ENCODE measurements around the gene CIB2.

Gene CIB2

DNA sequence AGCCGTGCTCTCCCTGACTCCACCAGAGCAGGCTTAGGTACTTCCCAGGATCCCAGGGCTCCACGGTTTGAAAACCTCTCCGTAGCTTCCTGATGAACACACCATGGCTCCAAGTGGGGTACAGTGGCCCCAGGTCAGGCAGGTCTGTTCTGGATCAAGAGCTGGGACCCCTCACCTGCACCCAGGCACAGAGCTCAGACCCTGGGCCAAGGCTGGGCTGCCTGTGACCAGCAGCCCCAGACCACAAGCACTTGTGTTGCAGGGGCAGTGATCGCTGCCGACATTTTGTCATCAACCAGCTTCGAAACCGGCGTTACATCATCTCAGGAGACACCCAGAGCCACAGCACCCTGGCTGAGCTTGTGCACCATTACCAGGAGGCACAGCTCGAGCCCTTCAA, 33.6 kb downstream of the CIB2 start:
- Histone ChIP-seq H3K27ac (ENCODE audit: low read length) (no peak overlapping the region), H3K36me3 (ENCODE audit: control insufficient read depth in 2 of 2, insufficient read depth in 2 of 2, low read length in 2 of 2) (no peaks in the 10 kb centered on the region), H3K9ac (ENCODE audit: low read length in 2 of 2) (no peak overlapping the region), H3K4me1 (ENCODE audit: control insufficient read depth, insufficient read depth, low read length) (peaks cover 17% of the 10 kb centered on the region), H3K27me3 (ENCODE audit: control insufficient read depth in 1 of 2, insufficient read depth in 2 of 2, low read length in 2 of 2) (no peaks in the 10 kb centered on the region), H3K9me3 (ENCODE audit: control insufficient read depth in 2 of 2, low read length in 2 of 2) (no peaks in the 10 kb centered on the region), H3K4me3 (ENCODE audit: low read length in 2 of 2) (no peak overlapping the region)

DNA sequence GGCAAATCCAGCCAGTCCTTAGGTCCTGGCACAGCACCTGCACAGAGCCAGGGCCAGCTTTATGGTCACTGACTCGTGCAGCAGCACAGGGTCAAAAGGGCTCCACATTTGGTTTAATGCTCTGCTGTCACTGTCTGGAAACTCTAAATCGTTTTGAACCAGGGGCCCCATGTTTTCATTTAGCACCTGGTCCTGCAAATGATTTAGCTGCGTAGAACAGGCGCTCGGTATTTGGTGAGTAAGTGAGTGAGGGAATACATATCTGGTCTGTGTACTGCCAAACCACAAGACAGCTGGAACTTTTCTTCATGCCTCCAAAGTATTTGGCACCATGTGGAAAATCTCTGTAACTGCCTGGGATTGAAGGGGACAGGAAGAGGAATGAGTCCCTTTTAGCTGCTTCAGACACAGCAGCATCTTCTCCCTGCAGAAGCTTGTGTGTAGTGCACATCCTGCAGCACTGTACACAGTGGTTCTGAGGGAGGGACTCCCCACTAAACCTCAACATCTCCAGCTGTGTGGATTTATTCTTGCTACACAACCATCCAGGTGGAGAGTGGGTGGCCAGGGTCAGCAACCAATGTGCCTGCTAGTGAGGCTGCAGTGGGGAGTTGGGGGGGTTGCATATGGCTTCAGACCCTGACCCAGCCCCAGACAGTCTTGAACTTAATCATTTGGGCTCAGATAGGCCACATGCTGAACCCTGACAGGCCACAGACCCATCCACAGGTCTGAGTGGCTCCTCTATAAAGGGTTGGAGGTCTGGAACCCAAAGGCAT, 37.8 kb downstream of the CIB2 start:
- H3K4me3 ChIP-seq (ENCODE audit: low read length in 2 of 2), result no peak overlapping the region
- no peaks in the 10 kb centered on the region for H3K9me3 ChIP-seq (ENCODE audit: control insufficient read depth in 2 of 2, low read length in 2 of 2)
- H3K27me3 ChIP-seq (ENCODE audit: control insufficient read depth in 1 of 2, insufficient read depth in 2 of 2, low read length in 2 of 2), result no peaks in the 10 kb centered on the region
- peaks cover 25% of the 10 kb centered on the region for H3K4me1 ChIP-seq (ENCODE audit: control insufficient read depth, insufficient read depth, low read length)
- H3K27ac ChIP-seq (ENCODE audit: low read length), result no peak overlapping the region
- H3K9ac ChIP-seq (ENCODE audit: low read length in 2 of 2), result no peak overlapping the region
- no peaks in the 10 kb centered on the region for H3K36me3 ChIP-seq (ENCODE audit: control insufficient read depth in 2 of 2, insufficient read depth in 2 of 2, low read length in 2 of 2)

DNA sequence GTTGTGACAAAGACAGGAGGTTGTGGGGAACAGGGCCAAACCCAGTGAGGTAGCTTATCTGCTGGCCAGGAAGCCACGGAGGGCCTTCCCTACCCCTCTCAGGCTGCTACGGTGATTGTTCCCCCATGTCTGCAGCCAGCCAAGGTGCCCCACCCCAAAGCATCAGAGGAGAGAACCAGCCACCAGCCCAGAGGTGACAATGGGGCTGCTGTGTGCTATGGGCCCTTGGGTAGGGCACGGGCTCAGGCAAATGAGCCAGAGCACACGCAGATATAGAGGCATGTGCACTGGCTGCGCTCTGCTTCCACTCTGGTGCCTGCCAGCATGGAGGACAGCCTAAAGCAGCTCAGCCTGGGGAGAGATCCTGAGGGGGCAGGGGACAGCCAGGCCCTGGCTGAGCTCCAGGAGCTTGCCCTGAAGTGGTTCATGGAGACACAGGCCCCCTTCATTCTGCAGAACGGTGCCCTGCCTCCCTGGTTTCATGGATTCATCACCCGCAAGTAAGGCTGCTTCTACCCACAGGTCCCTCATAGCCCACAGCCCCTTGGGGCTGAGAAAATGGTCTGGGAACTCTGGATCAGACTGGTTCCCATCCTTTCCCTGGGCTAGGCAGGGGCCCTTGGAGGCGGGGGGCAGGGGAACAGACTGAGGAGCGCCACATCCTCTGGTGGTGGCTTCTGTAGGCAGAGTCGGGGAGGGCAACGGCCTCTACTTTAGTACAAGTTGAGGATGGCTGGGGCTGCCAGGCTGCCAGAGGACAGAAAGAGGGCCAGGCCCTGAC, 38.8 kb downstream of the CIB2 start, which contains the start of gene SH2D7:
Gene SH2D7 (plus strand): TSS at position 301 of the 781 bp plus-strand sequence. CDS start 24 bp downstream, at position 325.
- no peaks in the 10 kb centered on the region for H3K36me3 ChIP-seq (ENCODE audit: control insufficient read depth in 2 of 2, insufficient read depth in 2 of 2, low read length in 2 of 2)
- no peaks in the 10 kb centered on the region for H3K9me3 ChIP-seq (ENCODE audit: control insufficient read depth in 2 of 2, low read length in 2 of 2)
- no peaks in the 10 kb centered on the region for H3K27me3 ChIP-seq (ENCODE audit: control insufficient read depth in 1 of 2, insufficient read depth in 2 of 2, low read length in 2 of 2)
- H3K4me3 ChIP-seq (ENCODE audit: low read length in 2 of 2), result no peak within 1 kb of the TSS
- peaks cover 25% of the 10 kb centered on the region for H3K4me1 ChIP-seq (ENCODE audit: control insufficient read depth, insufficient read depth, low read length)
- no peak within 1 kb of the TSS for H3K27ac ChIP-seq (ENCODE audit: low read length)
- no peak within 1 kb of the TSS for H3K9ac ChIP-seq (ENCODE audit: low read length in 2 of 2)

DNA sequence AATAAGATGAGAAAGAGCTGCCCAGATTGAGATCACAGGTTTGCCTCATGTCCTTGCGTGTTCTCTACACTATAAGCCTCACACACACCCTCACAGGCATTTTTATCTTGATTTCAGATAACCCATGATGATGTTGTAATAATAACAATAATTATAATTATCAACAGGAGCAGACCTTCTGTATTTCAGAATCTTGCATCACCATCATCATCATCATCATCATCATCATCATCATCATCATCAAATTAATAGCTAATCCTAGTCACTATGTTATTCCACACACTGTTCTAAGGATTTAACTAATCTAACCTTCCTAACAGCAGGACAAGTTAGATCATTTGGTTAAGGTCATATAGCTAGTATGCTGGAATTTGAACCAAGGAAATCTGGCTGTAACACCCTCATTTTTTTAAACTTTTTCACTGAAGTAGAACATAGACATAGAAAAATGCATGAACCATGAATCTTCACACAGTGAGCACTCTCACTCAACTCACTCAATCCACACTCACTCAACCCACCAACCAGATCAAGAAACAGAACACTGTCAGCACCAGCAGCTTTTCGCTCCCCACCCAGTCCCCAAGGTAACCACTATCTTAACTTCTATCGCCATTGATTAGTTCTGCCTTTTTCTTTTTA, 40.7 kb downstream of the CIB2 start:
- Histone ChIP-seq H3K9ac (ENCODE audit: low read length in 2 of 2) (no peak overlapping the region), H3K36me3 (ENCODE audit: control insufficient read depth in 2 of 2, insufficient read depth in 2 of 2, low read length in 2 of 2) (no peaks in the 10 kb centered on the region), H3K4me3 (ENCODE audit: low read length in 2 of 2) (no peak overlapping the region), H3K27ac (ENCODE audit: low read length) (no peak overlapping the region), H3K27me3 (ENCODE audit: control insufficient read depth in 1 of 2, insufficient read depth in 2 of 2, low read length in 2 of 2) (no peaks in the 10 kb centered on the region), H3K9me3 (ENCODE audit: control insufficient read depth in 2 of 2, low read length in 2 of 2) (no peaks in the 10 kb centered on the region), H3K4me1 (ENCODE audit: control insufficient read depth, insufficient read depth, low read length) (peaks cover 25% of the 10 kb centered on the region)

DNA sequence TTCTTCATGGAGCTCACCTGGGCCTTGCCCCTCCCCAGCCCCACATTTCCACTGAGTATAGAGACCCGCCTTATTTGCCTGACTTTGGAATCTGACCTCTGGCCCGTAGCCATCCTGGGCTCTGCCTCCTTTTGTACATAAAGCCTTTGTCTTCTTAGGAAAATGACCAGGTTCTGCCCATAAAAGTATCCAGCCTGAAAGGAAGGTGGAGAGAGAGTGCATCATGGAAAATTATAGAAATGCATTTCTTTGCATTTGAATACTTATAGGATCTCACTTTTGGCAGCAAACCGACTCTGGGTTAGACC, 42.5 kb downstream of the CIB2 start:
- no peak overlapping the region for H3K9ac ChIP-seq (ENCODE audit: low read length in 2 of 2)
- peaks cover 18% of the 10 kb centered on the region for H3K4me1 ChIP-seq (ENCODE audit: control insufficient read depth, insufficient read depth, low read length)
- no peak overlapping the region for H3K27ac ChIP-seq (ENCODE audit: low read length)
- H3K36me3 ChIP-seq (ENCODE audit: control insufficient read depth in 2 of 2, insufficient read depth in 2 of 2, low read length in 2 of 2), result no peaks in the 10 kb centered on the region
- no peaks in the 10 kb centered on the region for H3K27me3 ChIP-seq (ENCODE audit: control insufficient read depth in 1 of 2, insufficient read depth in 2 of 2, low read length in 2 of 2)
- H3K9me3 ChIP-seq (ENCODE audit: control insufficient read depth in 2 of 2, low read length in 2 of 2), result no peaks in the 10 kb centered on the region
- H3K4me3 ChIP-seq (ENCODE audit: low read length in 2 of 2), result no peak overlapping the region

DNA sequence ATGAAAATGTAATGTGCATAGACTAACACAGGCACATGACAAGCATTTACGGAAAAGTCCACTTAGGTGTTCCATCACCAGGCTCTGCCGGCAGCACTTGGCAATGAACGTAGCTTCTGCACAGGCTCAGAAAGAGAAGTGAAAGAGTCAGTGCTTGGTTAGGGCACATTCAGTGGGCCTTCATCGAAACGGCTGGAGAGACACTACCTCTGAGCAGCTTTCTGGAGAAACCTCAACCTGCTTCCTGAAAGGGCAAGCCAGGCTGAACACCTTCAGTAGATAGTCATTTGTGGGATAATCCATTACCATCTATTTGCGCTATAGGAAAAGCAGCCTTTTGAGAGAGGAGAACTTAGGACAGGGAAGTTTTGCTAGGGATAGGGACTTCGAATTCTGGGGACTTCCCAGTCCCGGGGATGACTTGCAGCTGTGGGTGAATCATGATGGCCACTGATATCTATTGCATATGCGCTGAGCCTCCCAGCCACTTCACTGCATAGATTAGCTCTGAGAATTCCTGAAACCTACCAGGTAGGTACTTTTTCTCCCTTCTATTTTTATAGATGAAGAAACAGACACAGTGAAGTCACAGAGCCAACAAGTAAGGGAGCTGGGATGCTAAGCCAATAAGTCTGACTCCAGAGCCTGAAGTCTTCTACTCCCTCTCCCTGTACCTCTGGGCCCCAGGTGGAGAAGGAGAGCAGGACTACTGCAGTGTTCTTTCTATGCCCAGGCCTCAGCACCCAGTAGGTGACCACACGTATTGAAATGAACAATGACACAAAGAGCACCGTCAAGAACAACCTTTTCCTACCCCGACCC, 43.1 kb downstream of the CIB2 start:
- no peak overlapping the region for H3K27ac ChIP-seq (ENCODE audit: low read length)
- peaks cover 12% of the 10 kb centered on the region for H3K4me1 ChIP-seq (ENCODE audit: control insufficient read depth, insufficient read depth, low read length)
- H3K9ac ChIP-seq (ENCODE audit: low read length in 2 of 2), result no peak overlapping the region
- no peak overlapping the region for H3K4me3 ChIP-seq (ENCODE audit: low read length in 2 of 2)
- H3K9me3 ChIP-seq (ENCODE audit: control insufficient read depth in 2 of 2, low read length in 2 of 2), result no peaks in the 10 kb centered on the region
- no peaks in the 10 kb centered on the region for H3K36me3 ChIP-seq (ENCODE audit: control insufficient read depth in 2 of 2, insufficient read depth in 2 of 2, low read length in 2 of 2)
- H3K27me3 ChIP-seq (ENCODE audit: control insufficient read depth in 1 of 2, insufficient read depth in 2 of 2, low read length in 2 of 2), result no peaks in the 10 kb centered on the region

DNA sequence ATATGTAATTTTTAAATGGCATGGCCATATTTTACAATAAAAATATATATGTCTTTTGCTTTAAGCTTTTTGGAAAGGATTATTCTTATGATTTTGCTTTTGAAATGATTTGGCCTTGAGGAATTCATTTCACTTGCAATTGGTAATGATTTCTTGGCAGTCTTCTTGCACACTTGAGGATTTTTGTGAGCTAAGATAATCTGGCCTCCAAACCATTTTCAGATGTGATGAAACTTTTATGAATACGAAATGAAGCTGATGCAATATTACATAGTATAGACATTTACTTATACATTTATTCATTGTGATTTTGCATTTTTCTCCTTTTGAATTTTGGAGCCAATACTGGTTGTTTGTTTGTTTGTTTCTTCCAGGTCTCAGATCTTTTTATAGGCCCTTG, 45.3 kb downstream of the CIB2 start:
- Histone ChIP-seq H3K27me3 (ENCODE audit: control insufficient read depth in 1 of 2, insufficient read depth in 2 of 2, low read length in 2 of 2) (no peaks in the 10 kb centered on the region), H3K4me1 (ENCODE audit: control insufficient read depth, insufficient read depth, low read length) (peaks cover 5% of the 10 kb centered on the region), H3K9ac (ENCODE audit: low read length in 2 of 2) (no peak overlapping the region), H3K36me3 (ENCODE audit: control insufficient read depth in 2 of 2, insufficient read depth in 2 of 2, low read length in 2 of 2) (no peaks in the 10 kb centered on the region), H3K4me3 (ENCODE audit: low read length in 2 of 2) (no peak overlapping the region), H3K27ac (ENCODE audit: low read length) (no peak overlapping the region), H3K9me3 (ENCODE audit: control insufficient read depth in 2 of 2, low read length in 2 of 2) (no peaks in the 10 kb centered on the region)

DNA sequence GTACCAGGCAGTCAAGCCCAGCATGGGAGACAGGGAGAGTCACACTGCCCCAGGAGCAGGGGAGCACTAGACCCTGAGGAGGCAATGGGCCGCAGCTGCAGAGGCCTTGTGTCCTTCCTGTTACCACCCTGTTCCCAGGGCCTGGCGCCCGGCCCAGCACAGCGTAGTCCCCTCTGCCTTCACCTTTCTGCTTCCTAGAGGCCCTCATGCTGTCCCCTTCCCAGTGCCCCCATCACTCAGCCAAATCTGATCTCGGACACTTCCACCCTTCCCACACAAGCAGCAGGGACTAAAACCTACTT, 46.8 kb downstream of the CIB2 start:
- H3K9ac ChIP-seq (ENCODE audit: low read length in 2 of 2), result no peak overlapping the region
- no peak overlapping the region for H3K27ac ChIP-seq (ENCODE audit: low read length)
- H3K27me3 ChIP-seq (ENCODE audit: control insufficient read depth in 1 of 2, insufficient read depth in 2 of 2, low read length in 2 of 2), result no peaks in the 10 kb centered on the region
- no peaks in the 10 kb centered on the region for H3K36me3 ChIP-seq (ENCODE audit: control insufficient read depth in 2 of 2, insufficient read depth in 2 of 2, low read length in 2 of 2)
- no peak overlapping the region for H3K4me3 ChIP-seq (ENCODE audit: low read length in 2 of 2)
- peaks cover 5% of the 10 kb centered on the region for H3K4me1 ChIP-seq (ENCODE audit: control insufficient read depth, insufficient read depth, low read length)
- H3K9me3 ChIP-seq (ENCODE audit: control insufficient read depth in 2 of 2, low read length in 2 of 2), result no peaks in the 10 kb centered on the region

DNA sequence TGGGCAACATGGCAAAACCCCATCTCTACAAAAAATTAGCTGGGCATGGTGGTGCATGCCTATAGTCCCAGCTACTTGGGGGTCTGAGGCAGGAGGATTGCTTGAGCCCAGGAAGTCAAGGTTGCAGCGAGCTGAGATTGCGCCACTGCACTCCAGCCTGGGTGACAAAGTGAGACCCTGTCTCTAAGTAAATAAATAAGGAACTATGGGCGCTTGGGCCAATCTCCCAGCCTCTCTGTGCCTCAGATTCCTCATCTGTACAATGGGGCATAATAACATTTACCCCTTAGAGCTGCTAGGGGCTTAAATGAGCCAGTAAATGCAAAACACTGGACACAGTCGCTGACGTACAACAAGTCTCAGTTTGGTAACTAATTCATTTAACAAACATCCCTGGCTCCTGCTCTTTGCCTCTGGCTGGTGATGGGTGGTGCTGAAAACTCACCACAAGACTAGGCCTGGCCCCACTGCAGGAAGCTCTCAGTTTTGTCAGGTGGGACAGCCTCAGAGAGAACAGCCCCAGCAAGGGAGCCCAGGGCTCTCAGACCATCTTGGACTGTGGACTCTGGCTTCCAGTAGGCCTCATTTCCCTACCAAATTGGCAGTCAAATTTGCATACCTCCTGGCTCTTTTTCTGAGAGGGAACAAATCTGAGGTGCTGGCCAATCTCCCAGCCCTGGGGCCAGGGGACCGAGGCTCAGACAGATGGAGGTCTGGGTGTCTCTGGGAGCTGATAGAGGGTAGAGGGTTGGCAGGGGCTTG, 47.4 kb downstream of the CIB2 start:
- no peak overlapping the region for H3K9ac ChIP-seq (ENCODE audit: low read length in 2 of 2)
- no peak overlapping the region for H3K4me3 ChIP-seq (ENCODE audit: low read length in 2 of 2)

DNA sequence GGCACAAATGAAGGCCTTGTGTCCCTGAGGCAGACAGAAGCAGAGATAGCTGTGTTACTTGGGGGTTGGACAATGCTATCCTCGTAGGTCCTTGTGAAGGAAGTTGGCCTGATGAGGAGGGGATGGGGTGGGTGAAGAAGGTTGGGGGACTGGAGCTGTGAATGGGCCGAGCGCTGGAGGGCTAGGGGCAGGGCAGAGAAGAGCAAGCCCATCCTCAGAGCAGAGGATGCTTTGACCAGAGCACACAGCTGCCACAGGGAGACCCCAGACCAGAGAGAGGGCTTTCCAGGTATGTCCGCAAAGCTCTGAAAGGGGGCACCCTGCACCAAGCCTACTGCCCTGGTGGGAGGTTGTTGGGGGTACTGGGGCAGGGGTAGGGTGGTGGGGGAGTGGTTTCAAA, 48.1 kb downstream of the CIB2 start:
- Histone ChIP-seq H3K4me3 (ENCODE audit: low read length in 2 of 2) (no peak overlapping the region), H3K27ac (ENCODE audit: low read length) (no peak overlapping the region), H3K36me3 (ENCODE audit: control insufficient read depth in 2 of 2, insufficient read depth in 2 of 2, low read length in 2 of 2) (no peaks in the 10 kb centered on the region), H3K9ac (ENCODE audit: low read length in 2 of 2) (no peak overlapping the region), H3K9me3 (ENCODE audit: control insufficient read depth in 2 of 2, low read length in 2 of 2) (no peaks in the 10 kb centered on the region), H3K4me1 (ENCODE audit: control insufficient read depth, insufficient read depth, low read length) (peaks cover 5% of the 10 kb centered on the region), H3K27me3 (ENCODE audit: control insufficient read depth in 1 of 2, insufficient read depth in 2 of 2, low read length in 2 of 2) (no peaks in the 10 kb centered on the region)

More for the DNA sequence above, 47.4 kb downstream of the CIB2 start:
- Histone ChIP-seq H3K36me3 (ENCODE audit: control insufficient read depth in 2 of 2, insufficient read depth in 2 of 2, low read length in 2 of 2) (no peaks in the 10 kb centered on the region), H3K9me3 (ENCODE audit: control insufficient read depth in 2 of 2, low read length in 2 of 2) (no peaks in the 10 kb centered on the region), H3K27me3 (ENCODE audit: control insufficient read depth in 1 of 2, insufficient read depth in 2 of 2, low read length in 2 of 2) (no peaks in the 10 kb centered on the region), H3K27ac (ENCODE audit: low read length) (no peak overlapping the region), H3K4me1 (ENCODE audit: control insufficient read depth, insufficient read depth, low read length) (peaks cover 5% of the 10 kb centered on the region)
